Fibroblast of lung (primary cell): Measurements from ENCODE around the gene ENTR1. TPM values are rescaled to one million over a fixed set of nuclear protein-coding genes. Genes with fewer than 3 reads are reported as not detected.

Source experiments
- DNase-seq, 2 donors: peaks; one replicate each; pipeline versions ENCODE4 v3.0.0 to v3.0.0-alpha.2; 2010; ENCODE audit warnings: low read depth in 2 of 2
- H2AFZ ChIP-seq: 2 replicates; pipeline ENCODE4 v1.5.1; 2012; ENCODE audit warnings: low read length, control low read depth, inconsistent platforms
- H3K27ac ChIP-seq: 2 replicates; pipeline ENCODE4 v1.5.1; 2011; ENCODE audit warnings: low read length, control low read depth; ENCODE audit not compliant: insufficient read depth
- H3K27me3 ChIP-seq: 2 replicates; pipeline ENCODE4 v1.5.1; 2011; ENCODE audit warnings: mild to moderate bottlenecking, low read length; ENCODE audit not compliant: control insufficient read depth, insufficient read depth
- H3K36me3 ChIP-seq: 2 replicates; pipeline ENCODE4 v1.5.1; 2011; ENCODE audit warnings: low read length; ENCODE audit not compliant: control insufficient read depth, insufficient read depth
- H3K4me1 ChIP-seq: 2 replicates; pipeline ENCODE4 v1.5.1; 2011; ENCODE audit warnings: low read length; ENCODE audit not compliant: control insufficient read depth, insufficient read depth; ENCODE audit errors: extremely low read depth
- H3K4me2 ChIP-seq: 2 replicates; pipeline ENCODE4 v1.5.1; 2011; ENCODE audit warnings: low read length, control low read depth; ENCODE audit not compliant: insufficient read depth; ENCODE audit errors: extremely low read depth
- H3K4me3 ChIP-seq, 4 experiments: fragments of 200-600 bp in 1 of 4; sonication (generic) in 1 of 4; replicated peaks in 1 of 4; 2 replicates each; pipeline ENCODE4 v1.5.1; 2011 to 2016; ENCODE audit warnings: low read length in 4 of 4, low read depth in 3 of 4, mild to moderate bottlenecking in 3 of 4, control low read depth in 2 of 4, inconsistent platforms in 1 of 4, mixed read lengths in 1 of 4; ENCODE audit not compliant: insufficient read depth in 1 of 4; ENCODE audit errors: control extremely low read depth in 1 of 4
- H3K79me2 ChIP-seq: 2 replicates; pipeline ENCODE4 v1.5.1; 2012; ENCODE audit warnings: mild to moderate bottlenecking, low read length, inconsistent platforms; ENCODE audit not compliant: control insufficient read depth, insufficient read depth
- H3K9ac ChIP-seq: 2 replicates; pipeline ENCODE4 v1.5.1; 2011; ENCODE audit warnings: mild to moderate bottlenecking, low read length, control low read depth; ENCODE audit not compliant: insufficient read depth
- H3K9me3 ChIP-seq: 2 replicates; pipeline ENCODE4 v1.5.1; 2012; ENCODE audit warnings: low read depth, low read length; ENCODE audit not compliant: control insufficient read depth, insufficient read depth
- H4K20me1 ChIP-seq: 2 replicates; pipeline ENCODE4 v1.5.1; 2011; ENCODE audit warnings: low read length; ENCODE audit not compliant: control insufficient read depth, insufficient read depth; ENCODE audit errors: extremely low read depth
- EZH2 ChIP-seq: IDR thresholded peaks from 2 replicates; pipeline ENCODE4 v1.5.1; 2012; ENCODE audit warnings: low read length, control low read depth, mild to moderate bottlenecking; ENCODE audit errors: missing control alignments
- polyA minus RNA-seq: library from RNA; depleted of rRNA, polyadenylated mRNA; stranded (reverse); fragments of >200 nt; gene quantifications from 2 replicates; pipeline ENCODE4 v1.2.3, GENCODE V29; 2011; ENCODE audit warnings: low replicate concordance
- polyA plus RNA-seq, 2 donors: library from polyadenylated mRNA; depleted of rRNA in 1 of 2; stranded (reverse) in 1 of 2; unstranded in 1 of 2; fragments of >200 nt; gene quantifications; 2 replicates each; pipeline ENCODE4 v1.2.1, GENCODE V29; 2011 to 2012; ENCODE audit warnings: missing spikeins in 1 of 2
- total RNA-seq: library from RNA; depleted of rRNA; stranded (reverse); fragments of >200 nt; gene quantifications from 2 replicates; pipeline ENCODE4 v1.2.1, GENCODE V29; 2014
- TF ChIP-seq, protein P1 (sequence below), 2 donors: IDR thresholded peaks in 1 of 2; conservative IDR thresholded peaks in 1 of 2; 1 replicate in 1 of 2; 2 replicates in 1 of 2; pipeline ENCODE4 v1.5.1; 2011 to 2012; ENCODE audit warnings: low read length in 2 of 2, control low read depth in 1 of 2, inconsistent platforms in 1 of 2, low read depth in 1 of 2, mild to moderate bottlenecking in 1 of 2

The ENTR1 gene, protein sequence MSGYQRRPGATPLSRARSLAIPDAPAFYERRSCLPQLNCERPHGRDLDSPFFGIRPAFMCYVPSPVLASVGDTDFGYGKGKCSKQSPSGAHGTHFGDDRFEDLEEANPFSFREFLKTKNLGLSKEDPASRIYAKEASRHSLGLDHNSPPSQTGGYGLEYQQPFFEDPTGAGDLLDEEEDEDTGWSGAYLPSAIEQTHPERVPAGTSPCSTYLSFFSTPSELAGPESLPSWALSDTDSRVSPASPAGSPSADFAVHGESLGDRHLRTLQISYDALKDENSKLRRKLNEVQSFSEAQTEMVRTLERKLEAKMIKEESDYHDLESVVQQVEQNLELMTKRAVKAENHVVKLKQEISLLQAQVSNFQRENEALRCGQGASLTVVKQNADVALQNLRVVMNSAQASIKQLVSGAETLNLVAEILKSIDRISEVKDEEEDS
- total RNA-seq (31.9 and 32.4 TPM in 2 replicates), polyA plus RNA-seq (24.5 and 30.7 TPM in 2 replicates), polyA minus RNA-seq (18.0 and 20.3 TPM in 2 replicates)
- polyA plus RNA-seq (2012), result 28.1 and 32.2 TPM in 2 replicates

DNA sequence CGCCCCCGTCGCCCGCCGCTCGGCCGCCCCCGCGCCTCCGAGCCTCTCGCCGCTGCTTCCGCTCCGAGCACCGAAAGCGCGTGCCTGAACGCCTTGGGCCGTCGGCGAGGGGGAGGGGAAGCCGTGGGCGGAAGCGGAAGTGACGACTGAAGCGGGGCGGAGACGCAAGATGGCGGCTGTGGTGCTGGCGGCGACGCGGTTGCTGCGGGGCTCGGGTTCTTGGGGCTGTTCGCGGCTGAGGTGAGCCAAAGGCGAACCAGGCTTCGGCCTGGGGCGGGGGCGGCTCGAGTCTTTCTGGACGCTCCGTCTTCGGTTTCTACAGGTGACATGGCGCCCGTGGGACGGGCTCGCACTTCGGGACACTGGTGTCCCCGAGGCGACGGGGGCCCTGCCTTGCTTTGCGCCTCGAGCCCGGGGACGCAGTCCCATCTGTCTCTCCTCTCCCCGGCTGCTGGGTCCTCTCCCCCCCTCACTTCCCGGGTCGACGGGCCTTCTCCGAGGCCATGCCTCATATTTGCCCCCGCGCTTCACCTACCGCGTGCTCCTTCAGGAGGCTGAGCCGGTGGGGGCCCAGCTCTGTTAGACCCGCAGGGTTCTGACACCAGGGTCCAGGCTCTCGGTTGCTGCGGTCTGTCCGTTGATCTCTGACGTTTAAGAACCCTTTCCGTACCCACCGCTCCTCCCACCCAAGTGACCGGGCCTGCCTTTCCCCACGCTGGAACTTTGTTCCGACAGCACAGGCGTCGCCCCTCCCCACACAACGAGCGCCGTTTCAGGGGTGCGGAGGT lies at the start of gene ENTR1, which contains the start of gene PMPCA:
TSS of gene ENTR1 (minus strand) at position 115 of the 788 bp plus-strand sequence. CDS start 217 bp downstream, outside the sequence.
TSS of gene PMPCA (plus strand) at position 159 of the 788 bp plus-strand sequence. CDS start at position 170, 11 bp downstream.
- TF ChIP-seq, protein P1, sequence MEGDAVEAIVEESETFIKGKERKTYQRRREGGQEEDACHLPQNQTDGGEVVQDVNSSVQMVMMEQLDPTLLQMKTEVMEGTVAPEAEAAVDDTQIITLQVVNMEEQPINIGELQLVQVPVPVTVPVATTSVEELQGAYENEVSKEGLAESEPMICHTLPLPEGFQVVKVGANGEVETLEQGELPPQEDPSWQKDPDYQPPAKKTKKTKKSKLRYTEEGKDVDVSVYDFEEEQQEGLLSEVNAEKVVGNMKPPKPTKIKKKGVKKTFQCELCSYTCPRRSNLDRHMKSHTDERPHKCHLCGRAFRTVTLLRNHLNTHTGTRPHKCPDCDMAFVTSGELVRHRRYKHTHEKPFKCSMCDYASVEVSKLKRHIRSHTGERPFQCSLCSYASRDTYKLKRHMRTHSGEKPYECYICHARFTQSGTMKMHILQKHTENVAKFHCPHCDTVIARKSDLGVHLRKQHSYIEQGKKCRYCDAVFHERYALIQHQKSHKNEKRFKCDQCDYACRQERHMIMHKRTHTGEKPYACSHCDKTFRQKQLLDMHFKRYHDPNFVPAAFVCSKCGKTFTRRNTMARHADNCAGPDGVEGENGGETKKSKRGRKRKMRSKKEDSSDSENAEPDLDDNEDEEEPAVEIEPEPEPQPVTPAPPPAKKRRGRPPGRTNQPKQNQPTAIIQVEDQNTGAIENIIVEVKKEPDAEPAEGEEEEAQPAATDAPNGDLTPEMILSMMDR (conservative IDR thresholded peaks at IDR 0.05 in 1 of 2, IDR thresholded peaks at IDR 0.05 in 1 of 2; ENCODE audit: low read depth in 1 of 2, low read length in 2 of 2), result no peak
- no peak for TF ChIP-seq EZH2
- peaks cover 43% of the 10 kb centered on the region for H3K79me2 ChIP-seq
- H3K4me1 ChIP-seq, result peaks cover 11% of the 10 kb centered on the region
- no peaks in the 10 kb centered on the region for H3K9me3 ChIP-seq
- peaks cover 28% of the 10 kb centered on the region for H3K36me3 ChIP-seq
- H4K20me1 ChIP-seq, result no peaks in the 10 kb centered on the region
- peak within 1 kb of the TSS; percentile 95 for H3K9ac ChIP-seq
- peak within 1 kb of the TSS; percentile 79 to 99 (median 98) for H3K4me3 ChIP-seq
- peak within 1 kb of the TSS; percentile 39 for H2AFZ ChIP-seq
- peak; percentile 82 for DNase-seq
- H3K27me3 ChIP-seq, result no peaks in the 10 kb centered on the region
- peak within 1 kb of the TSS; percentile 96 for H3K4me2 ChIP-seq
- peak within 1 kb of the TSS; percentile 96 for H3K27ac ChIP-seq

DNA sequence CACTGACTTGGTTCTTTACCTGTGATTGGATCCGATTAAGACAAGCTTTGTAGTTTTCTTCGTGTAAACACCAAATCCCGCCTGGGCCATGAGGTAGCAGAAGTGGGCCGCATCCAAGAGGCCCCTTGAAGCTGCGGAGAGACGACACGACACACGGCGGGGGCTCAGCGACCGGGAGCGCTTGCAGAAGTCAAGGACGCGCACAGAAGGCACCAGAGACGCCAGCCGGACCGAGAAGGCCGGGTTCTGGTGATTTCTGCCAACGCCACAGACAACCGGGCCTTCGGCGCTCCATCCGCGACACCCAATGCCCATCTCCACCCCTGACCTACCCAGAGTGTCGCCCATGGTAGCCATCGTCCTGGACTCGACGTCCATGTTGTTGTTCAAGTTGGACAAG lies 49.0 kb upstream of the ENTR1 start:
- TF ChIP-seq EZH2, result no peak
- TF ChIP-seq, protein P1 (conservative IDR thresholded peaks at IDR 0.05 in 1 of 2, IDR thresholded peaks at IDR 0.05 in 1 of 2; ENCODE audit: low read depth in 1 of 2, low read length in 2 of 2), result no peak
- Histone ChIP-seq H3K9ac (no peak overlapping the region), H3K4me3 (no peak overlapping the region), H2AFZ (no peak overlapping the region), H3K4me2 (no peak overlapping the region), H3K4me1 (no peaks in the 10 kb centered on the region), H3K27me3 (no peaks in the 10 kb centered on the region), H4K20me1 (no peaks in the 10 kb centered on the region), H3K9me3 (no peaks in the 10 kb centered on the region), H3K27ac (no peak overlapping the region), H3K36me3 (peaks cover 50% of the 10 kb centered on the region), H3K79me2 (no peaks in the 10 kb centered on the region)
- DNase-seq, result no peak

DNA sequence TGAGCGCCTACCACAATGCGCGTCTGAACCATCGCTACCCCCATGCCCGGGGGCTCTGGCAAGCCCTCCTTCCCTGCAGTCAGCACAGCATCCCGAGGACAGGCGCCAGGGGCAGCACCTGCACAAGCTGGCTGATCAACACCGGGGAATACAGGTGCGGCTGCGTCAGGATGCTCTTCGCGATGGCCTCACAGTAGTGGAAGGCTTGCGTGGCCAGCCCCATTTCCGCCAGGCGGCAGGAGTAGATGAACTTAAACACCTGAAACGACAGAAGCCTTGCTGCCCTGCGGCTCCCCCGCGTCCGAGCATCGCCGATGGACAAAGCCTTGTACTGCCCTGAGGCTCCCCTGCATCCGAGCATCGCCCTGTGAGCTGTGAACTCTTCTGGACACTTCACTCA lies 46.9 kb upstream of the ENTR1 start:
- Histone ChIP-seq H3K4me2 (no peak overlapping the region), H3K79me2 (no peaks in the 10 kb centered on the region), H3K36me3 (peaks cover 47% of the 10 kb centered on the region), H3K9ac (no peak overlapping the region), H4K20me1 (no peaks in the 10 kb centered on the region), H2AFZ (no peak overlapping the region), H3K9me3 (no peaks in the 10 kb centered on the region), H3K4me1 (no peaks in the 10 kb centered on the region), H3K27ac (no peak overlapping the region), H3K4me3 (no peak overlapping the region), H3K27me3 (no peaks in the 10 kb centered on the region)
- DNase-seq, result no peak
- TF ChIP-seq, protein P1 (conservative IDR thresholded peaks at IDR 0.05 in 1 of 2, IDR thresholded peaks at IDR 0.05 in 1 of 2; ENCODE audit: low read depth in 1 of 2, low read length in 2 of 2), result no peak
- TF ChIP-seq EZH2, result no peak
